Left cardiac atrium (tissue), 4 donors: ENCODE results near the gene GABRG3. TPM values are rescaled to one million over a fixed set of nuclear protein-coding genes. Genes with fewer than 3 reads are reported as not detected.

Experiments used
- ATAC-seq, 2 donors: fragments of 200-7000 bp; cut with Tn5 transposase; one replicate each; pipeline ENCODE4 v1.9.1; 2020; ENCODE audit warnings: mild to moderate bottlenecking in 2 of 2, moderate library complexity in 2 of 2
- DNase-seq: peaks from one replicate; pipeline ENCODE4 v3.0.0-alpha.2; 2020
- intact Hi-C, 2 donors: fragments of 100-400 bp; cut with DNase I; formaldehyde crosslinking; loops; one replicate each; pipeline versions ENCODE4 v1.14.1 to v1.15.1; 2022 to 2023
- total RNA-seq, 2 donors: library from RNA; stranded (reverse); fragmentation: NEBNext Ultra II Directional; extraction: Animal tissue kit (Norgen Biotek cat#: 25700); gene quantifications; one replicate each; pipeline ENCODE4 v1.2.1, GENCODE V29; 2021
- donor health status: DM: no; HTN: yes; CAD: no.
- donor health status: DM: no; HTN: yes; CAD: no; lungs with severe emphysema.
- donor health status: DM: yes; HTN: yes; CAD: no.
- donor health status: Dilated cardiomyopathy.

Gene GABRG3
- total RNA-seq, 2 donors from 2014 or later: not detected

DNA sequence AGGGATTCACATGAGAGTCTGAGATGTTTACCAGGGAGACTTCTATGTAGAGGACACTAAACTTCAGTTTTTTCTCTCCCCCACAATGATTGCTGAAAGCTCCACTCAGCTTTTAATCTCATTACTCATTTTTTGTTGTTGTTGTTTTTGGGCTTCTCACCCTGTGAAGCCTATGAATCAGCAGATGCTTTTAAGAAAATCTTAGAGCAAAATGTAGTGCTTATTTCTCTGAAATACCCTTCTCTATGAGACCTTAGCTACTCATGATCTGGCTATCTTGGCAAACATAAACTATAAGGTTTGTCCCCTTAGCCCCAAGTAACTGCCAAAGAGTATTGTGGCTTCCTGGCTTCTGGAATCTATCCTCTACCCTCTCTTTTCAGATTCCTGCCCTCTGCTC is 590.8 kb downstream of the GABRG3 start:
- no peak for ATAC-seq
- intact Hi-C loops: no loop called here
- no peak for DNase-seq

DNA sequence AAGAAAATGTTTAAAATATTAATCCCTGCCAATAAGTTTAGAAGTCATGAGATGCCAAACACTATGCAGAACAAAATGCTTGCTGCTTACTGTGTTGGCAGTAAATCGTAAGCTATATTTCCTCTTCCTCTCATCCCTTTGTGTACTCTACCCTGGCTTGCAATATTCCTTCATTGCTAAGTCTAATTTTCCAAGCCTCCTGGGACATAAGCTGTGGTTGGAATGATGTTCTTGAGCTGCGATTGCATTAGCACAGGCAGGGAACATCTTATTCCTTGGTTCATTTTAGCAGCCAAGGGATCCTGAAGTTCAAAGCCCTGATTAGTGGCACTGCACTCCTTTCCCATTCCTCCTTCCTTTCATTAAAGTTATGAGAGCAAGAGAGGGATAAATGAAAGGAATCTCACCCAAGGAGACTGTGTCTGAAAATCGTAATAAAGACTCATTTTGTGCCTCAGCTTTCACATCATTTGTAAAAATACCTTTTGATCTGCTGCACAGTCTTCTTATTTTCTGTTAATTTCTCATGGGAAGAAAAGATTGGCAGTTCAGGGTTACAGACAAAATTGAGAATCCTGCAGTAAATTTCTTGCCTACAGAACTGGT is 592.9 kb downstream of the GABRG3 start:
- no peak for ATAC-seq
- intact Hi-C loops: no loop called here
- DNase-seq: no peak

DNA sequence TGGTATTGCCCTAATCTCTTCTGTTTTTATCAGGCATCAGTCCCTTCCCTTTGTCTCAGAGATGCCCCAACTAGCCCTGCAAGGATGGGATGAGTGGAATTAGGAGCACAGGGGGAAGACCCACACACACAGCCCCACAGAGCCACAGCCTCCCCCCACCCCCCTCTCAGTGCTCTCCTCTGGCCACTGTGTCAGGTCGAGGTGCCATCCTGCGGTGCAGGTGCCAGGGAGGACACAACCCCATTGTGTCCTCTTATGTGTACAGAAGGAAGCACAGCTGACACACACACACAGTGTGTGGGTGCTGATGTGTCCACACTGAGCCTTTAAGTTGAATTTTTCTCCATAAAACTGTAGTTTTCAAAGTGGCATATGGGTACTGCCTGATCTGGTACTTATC is 593.7 kb downstream of the GABRG3 start:
- no peak for DNase-seq
- ATAC-seq: no peak
- intact Hi-C loops: no loop called here

DNA sequence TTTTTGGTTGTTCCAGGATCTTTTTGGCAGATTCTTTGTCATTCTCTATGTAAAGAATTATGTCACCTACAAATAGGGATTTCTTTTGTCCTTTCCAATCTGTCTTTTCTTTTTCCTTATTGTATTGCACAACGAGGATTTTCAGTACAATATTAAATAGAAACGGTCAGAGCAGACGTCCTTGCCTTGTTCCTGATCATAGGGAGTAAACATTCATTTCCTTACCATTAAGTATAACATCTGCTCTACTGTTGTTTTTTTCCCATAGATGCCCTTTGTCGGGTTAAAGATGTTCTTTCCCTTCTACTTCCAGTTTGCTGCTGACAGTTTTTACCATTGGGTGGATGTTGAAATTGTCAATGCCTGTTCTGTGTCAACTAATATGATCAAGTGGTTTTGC is 599.8 kb downstream of the GABRG3 start:
- no peak for DNase-seq
- intact Hi-C loops: no loop called here
- no peak for ATAC-seq

DNA sequence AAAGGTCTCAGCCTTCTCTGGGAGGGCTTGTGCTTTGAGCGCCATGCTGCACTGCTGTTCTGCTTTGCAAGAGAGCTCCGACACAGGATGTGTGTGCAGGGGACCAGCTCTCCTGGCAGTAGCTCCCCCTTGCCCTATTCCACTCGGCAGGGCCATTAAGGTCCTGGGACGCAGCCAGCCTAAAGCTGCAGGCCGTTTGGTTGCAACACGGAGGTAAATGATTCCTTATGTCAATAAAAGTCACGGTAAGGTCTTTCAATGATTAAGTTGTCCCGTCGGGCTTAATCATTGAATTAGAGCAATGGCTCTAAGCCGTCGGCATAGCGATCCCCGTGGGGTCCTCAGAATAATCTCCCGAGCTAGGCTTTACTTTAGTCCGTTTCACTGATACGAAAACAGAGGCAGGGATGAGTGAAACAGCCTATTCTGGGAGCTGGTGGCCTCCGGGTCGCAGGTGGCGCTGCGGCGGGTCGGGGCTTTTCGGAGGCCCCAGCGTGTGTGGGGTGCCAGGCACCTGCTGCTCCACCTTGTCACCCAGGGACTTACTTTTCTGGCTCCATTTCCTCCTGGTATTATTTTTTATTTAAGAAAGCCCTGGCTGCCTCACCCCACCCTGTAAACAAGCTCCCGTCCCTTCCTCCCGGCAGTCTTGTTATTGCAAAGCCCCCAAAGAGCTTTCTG is 603.0 kb downstream of the GABRG3 start:
- no peak for DNase-seq
- intact Hi-C loops: no loop called here
- ATAC-seq: no peak

DNA sequence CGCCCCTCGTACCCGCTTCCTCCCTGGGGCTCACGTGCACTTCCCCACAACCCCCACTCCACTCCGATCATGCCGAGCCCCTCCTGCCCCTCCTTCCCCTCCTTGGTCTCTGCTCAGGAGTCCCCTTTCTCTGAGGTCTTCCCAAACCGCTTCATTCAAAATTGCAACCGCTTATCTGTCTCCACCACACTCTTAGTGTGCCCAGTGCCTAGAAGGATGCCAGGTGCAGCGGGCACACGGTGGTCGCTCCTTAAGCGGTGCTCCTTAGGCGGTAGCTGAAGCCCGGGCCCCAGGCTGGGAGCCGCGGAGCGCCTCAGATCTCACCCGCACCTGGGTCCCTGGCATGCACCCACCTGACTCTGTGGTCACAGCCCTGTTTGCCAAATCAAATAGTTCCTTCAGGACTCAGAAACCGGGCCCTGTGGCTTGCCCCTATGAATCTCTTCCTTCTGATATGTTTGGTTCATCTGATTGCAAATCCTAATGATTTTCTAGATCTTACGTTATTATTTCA is 603.6 kb downstream of the GABRG3 start:
- DNase-seq: no peak
- intact Hi-C loops: no loop called here
- no peak for ATAC-seq

DNA sequence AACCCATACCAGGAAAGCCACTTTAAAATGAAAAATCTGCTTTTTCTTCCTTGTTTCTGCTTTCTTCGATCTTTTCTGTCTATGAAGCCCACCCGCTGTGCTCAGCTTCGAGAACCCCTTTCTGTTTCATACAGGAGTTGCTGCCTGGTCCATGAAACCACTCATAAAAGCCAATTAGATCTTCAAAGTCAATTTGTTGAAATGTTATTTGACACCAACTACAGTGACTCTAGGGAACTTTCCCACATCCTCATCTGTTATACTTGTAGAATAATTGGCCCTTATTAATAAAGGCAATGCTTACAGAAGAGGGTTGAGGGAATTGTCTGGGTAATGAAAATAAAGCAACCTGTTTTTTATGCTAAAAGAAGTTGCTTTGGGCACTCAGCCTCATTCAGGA is 604.5 kb downstream of the GABRG3 start:
- ATAC-seq (no peak), DNase-seq (no peak)
- intact Hi-C loops: no loop called here

DNA sequence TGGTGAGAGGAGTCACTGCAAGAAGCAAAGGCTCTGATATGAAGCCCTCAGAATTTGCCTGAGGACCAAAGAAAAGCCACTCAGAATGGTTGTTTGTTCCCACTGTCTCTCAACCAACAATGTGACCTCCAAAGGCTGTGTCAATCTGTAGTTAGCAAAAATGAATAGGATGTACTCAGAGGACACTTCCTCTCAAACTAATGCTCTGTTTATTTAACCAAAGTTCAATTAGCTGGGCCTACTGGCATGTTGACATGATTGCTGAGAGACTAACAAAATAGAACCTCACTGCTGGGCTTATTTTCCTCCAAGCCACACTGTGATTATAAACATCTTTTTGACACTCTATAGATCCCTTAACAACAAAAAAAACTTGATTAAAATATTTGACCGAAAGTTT is 605.6 kb downstream of the GABRG3 start:
- intact Hi-C loops: no loop called here
- no peak for ATAC-seq

DNA sequence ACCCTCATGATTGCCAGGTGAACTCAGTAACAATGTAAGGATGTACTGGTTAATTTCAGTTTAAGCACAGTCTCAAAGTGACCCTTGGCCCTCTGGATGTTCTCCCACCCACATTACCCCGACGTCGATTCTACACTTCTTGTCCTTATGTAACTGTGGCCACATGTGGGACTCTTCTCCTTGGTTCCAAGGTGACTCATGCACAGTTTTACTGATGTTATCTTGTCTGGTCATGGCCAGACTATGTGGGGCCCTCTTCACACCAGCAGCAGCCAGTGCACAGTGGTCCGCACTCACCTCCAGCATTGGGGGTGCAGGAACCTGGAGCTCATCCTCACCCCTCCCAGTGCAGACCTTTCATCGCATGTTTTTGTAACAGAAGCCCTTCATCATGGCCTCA is 608.8 kb downstream of the GABRG3 start:
- intact Hi-C loops: no loop called here
- DNase-seq (no peak), ATAC-seq (no peak)

More for the DNA sequence above, 605.6 kb downstream of the GABRG3 start:
- DNase-seq: no peak

DNA sequence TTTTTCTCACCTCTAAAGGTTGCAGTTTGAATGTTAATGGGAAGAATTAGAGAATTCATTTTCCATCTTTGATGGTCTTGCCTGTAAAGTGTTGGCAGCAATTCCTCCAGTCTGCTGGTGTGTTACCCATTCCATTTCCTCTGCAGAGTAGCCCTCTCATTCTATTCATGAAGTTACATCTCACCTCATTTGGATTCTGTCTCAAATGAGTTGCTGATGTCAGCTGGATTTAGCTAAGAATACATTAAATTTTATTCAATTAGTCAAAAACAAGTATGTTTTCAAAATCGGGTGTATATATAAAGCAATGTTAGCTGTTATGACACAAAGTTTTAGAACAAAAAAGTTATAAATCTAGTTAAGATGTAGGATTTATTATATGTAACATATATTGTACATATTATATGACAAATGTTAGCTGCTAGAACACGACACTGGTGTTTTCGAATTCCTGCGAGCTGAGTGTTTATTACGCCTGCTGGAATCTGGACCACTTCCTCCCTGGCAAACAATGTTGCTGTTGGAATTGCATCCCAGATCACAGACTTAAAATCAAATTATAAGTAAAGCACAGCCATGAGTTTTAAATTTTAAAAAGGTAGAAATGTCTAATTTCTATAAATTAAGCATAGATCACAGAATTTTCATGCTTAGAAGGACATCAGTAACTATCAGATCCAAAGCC is 611.9 kb downstream of the GABRG3 start:
- intact Hi-C loops: no loop called here
- ATAC-seq: no peak
- DNase-seq: no peak

DNA sequence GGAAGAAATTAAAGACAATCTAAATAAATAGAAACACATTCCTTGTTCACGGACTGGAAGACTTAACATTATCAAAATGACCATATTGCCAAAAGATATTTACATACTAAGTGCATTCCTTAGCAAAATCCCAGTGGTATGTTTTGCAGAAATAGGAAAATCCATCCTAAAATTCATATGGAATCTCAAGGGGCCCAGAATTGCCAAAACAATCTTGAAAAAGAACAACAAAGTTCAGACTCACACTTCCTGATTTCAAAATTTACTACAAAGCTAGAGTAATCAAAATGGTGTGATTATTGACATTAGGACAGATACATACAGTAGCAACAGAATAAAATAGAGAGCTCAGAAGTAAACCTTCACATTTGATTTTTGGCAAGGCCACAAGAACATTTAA is 612.7 kb downstream of the GABRG3 start:
- ATAC-seq (no peak), DNase-seq (no peak)

DNA sequence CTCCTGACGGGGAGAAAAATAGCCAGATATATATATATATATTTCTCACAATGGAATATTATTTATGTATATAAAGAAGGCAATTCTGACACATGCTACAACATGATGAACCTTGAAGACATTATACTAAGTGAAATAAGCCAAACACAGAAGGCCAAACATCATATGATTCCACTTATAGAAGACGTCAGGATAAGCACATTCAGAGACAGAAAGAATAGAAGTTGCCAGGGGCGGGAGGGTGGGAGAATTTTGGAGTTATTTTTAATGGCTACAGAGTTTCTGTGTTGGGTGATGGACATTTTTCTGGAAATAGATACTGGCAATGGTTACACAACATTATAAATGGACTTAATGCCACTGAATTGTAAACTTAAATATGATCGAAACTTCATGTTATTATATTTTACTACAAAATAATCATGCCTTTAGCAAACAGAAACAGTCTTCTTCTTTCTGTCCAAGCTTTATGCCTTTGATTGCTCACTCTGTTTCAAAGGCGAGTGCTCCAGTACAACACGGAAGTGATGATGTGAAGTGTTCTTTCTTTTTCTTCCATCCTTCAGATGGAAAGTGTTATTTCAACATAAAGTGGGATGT is 614.2 kb downstream of the GABRG3 start:
- intact Hi-C loops: no loop called here
- DNase-seq (no peak), ATAC-seq (no peak)

More for the DNA sequence above, 612.7 kb downstream of the GABRG3 start:
- intact Hi-C loops: no loop called here

DNA sequence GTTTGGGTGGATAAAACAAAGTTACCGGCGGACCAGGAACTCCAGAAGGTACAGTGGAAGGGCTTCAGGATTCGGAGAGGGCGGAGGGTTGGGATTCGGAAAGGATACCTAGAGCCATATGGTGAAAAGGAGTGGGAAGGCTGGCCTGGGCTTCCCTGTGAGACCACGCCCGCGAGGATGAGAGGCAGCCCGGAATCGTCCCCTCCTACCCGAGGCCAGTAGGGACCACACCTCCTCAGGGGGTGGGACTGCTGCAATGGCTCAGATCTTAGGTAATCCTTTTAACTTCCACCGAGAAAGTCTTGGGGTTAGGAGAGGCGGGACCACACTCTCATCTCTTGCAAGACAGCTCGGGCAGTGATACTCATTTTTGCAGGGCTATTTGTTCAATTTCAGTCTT is 616.8 kb downstream of the GABRG3 start:
- peak in 1 of 2 donors; percentile 53 for ATAC-seq
- DNase-seq: no peak
- intact Hi-C loops: no loop called here

DNA sequence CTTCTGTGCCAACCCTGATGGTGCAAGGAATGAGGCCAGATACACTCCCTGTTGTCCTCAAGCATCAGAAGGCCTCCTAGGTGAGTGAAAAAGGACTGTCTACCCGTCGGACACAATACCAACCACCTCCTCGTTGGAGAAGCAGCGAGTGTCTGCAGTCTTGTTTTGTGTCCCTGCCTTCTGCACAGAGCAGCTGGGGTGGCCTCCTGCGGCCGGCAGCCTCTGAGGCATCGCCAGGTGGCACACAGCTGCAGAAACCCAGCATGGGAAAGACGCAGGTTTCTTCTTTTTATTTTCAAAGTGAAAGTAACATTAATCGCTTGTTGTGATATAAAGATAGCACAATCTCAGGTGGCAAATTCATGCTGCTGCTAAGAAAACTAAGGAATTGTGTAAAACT is 618.3 kb downstream of the GABRG3 start:
- intact Hi-C loops: no loop called here
- ATAC-seq (no peak), DNase-seq (no peak)

DNA sequence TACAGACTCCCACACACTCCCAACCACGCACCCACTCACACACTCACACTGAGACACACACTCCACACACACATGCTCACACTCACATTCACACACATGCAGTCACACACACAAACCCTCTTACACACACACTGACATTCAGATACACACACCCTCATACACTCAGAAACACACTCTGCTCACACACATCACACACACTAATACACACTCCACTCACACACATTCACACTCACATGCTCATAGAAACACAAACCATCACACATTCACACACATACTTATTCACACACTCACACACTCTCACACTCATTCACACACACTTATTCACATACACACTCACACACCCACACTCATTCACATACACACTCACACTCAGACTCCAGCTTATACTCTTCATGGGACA is 618.8 kb downstream of the GABRG3 start:
- DNase-seq: no peak
- ATAC-seq: no peak
- intact Hi-C loops: no loop called here

Other genes with a start within 250 kb of the GABRG3 start
- gene GABRB3, start 198.1 kb upstream of the GABRG3 start, total RNA-seq: 10 to 100 TPM; 26.1 to 56.8 TPM
- gene GABRA5, start 104.1 kb upstream of the GABRG3 start, total RNA-seq: 1 to 10 TPM in 1 of 2 donors, under 1 TPM in 1; 0.68 to 1.6 TPM